Choroid plexus epithelial cell (primary cell): Measurements from ENCODE around the gene SULT1A1.
"Not testable (repeated sequence)": the region's sequence is repeated elsewhere in the genome, so short reads cannot be mapped to it uniquely, and the experiment has no call there.

Source experiments
- DNase-seq: peaks from one replicate; pipeline ENCODE4 v3.0.0-alpha.2; 2010; ENCODE audit warnings: low read depth
- H3K4me3 ChIP-seq: 2 replicates; pipeline ENCODE4 v1.5.1; 2011; ENCODE audit warnings: low read depth, mild to moderate bottlenecking, control low read depth, low read length, moderate library complexity
- CTCF ChIP-seq: conservative IDR thresholded peaks from 2 replicates; pipeline ENCODE4 v1.5.1; 2011; ENCODE audit warnings: low read depth, mild to moderate bottlenecking, control low read depth, inconsistent platforms, low read length, moderate library complexity

Gene SULT1A1

GRCh38 chr16:28617874-28618273 lies 8.0 kb upstream of the SULT1A1 start:
- no peak for DNase-seq
- TF ChIP-seq CTCF, result no peak
- H3K4me3 ChIP-seq, result no peak overlapping the region

- no peak for TF ChIP-seq CTCF
- no peak overlapping the region for H3K4me3 ChIP-seq
- no peak for DNase-seq
Measured at GRCh38 chr16:28616636-28617035, 6.8 kb upstream of the SULT1A1 start.

GRCh38 chr16:28616224-28616577 lies 6.4 kb upstream of the SULT1A1 start:
- not testable (repeated sequence) for DNase-seq

GRCh38 chr16:28615486-28616223 lies 5.8 kb upstream of the SULT1A1 start:
- TF ChIP-seq CTCF, result peak; percentile 64
- not testable (repeated sequence) for H3K4me3 ChIP-seq
- peak; percentile 50 for DNase-seq

More at GRCh38 chr16:28616224-28616577, 6.4 kb upstream of the SULT1A1 start:
- H3K4me3 ChIP-seq, result not testable (repeated sequence)

GRCh38 chr16:28614561-28614960 lies 4.7 kb upstream of the SULT1A1 start:
- H3K4me3 ChIP-seq, DNase-seq: not testable (repeated sequence)

GRCh38 chr16:28613912-28614311 lies 4.1 kb upstream of the SULT1A1 start:
- DNase-seq, result not testable (repeated sequence)

GRCh38 chr16:28612359-28613280 lies 2.8 kb upstream of the SULT1A1 start:
- not testable (repeated sequence) for DNase-seq

More at GRCh38 chr16:28613912-28614311, 4.1 kb upstream of the SULT1A1 start:
- not testable (repeated sequence) for H3K4me3 ChIP-seq

GRCh38 chr16:28610595-28611191 lies 849 bp upstream of the SULT1A1 start:
- no peak for DNase-seq
- H3K4me3 ChIP-seq, result no peak overlapping the region
- no peak for TF ChIP-seq CTCF

More at GRCh38 chr16:28612359-28613280, 2.8 kb upstream of the SULT1A1 start:
- not testable (repeated sequence) for H3K4me3 ChIP-seq

GRCh38 chr16:28608867-28609596 lies 812 bp downstream of the SULT1A1 start:
- not testable (repeated sequence) for H3K4me3 ChIP-seq
- DNase-seq, result peak; percentile 11

GRCh38 chr16:28608496-28608808 lies 1.4 kb downstream of the SULT1A1 start:
- not testable (repeated sequence) for DNase-seq, H3K4me3 ChIP-seq

GRCh38 chr16:28607681-28608495 lies 2.0 kb downstream of the SULT1A1 start:
- H3K4me3 ChIP-seq, result not testable (repeated sequence)

More at GRCh38 chr16:28607681-28608495, 2.0 kb downstream of the SULT1A1 start:
- not testable (repeated sequence) for DNase-seq
